Body of pancreas (tissue), 4 donors: ENCODE results near the gene GAB2.

Source experiments
- CTCF ChIP-seq, 7 experiments: fragments of 450-650 bp in 4 of 7; fragments of 200-600 bp in 3 of 7; sonication (generic) in 3 of 7; IDR thresholded peaks; one replicate each; pipeline ENCODE4 v1.5.1; 2016 to 2019; ENCODE audit warnings: antibody characterized with exemption in 7 of 7
- POLR2A ChIP-seq, 3 donors: fragments of 450-650 bp; IDR thresholded peaks; one replicate each; pipeline ENCODE4 v1.6.1; 2016; ENCODE audit warnings: antibody characterized with exemption in 3 of 3, mild to moderate bottlenecking in 2 of 3

DNA sequence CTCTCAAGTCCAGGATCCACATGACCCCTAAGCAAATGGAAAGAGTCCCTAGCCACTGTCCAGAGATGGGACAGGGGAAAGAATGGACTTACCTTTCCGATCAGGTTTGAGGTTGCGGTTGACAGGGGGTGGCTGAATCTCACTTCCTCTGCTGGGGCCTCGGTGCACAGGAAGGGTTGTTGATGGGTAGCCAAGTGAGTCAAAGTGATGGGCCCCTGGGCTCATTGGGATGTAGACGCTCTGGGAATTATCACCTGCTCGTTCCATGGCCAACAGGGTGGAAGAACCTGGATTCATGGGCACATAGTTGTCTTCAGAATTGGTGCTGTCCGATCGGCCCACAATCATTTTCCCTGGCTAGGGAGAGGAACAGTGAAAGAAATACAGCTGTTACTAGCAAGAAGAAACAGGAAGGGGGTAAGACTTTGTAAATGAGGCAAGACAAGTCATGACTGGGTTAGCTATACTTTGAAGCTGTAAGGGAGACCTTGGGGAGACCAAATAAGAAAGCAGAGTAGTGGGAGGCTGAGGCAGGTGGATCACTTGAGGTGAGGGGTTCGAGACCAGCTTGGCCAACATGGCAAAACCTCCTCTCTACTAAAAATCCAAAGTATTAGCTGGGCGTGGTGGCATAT is 194.2 kb downstream of the GAB2 start:
- TF ChIP-seq CTCF (IDR thresholded peaks at IDR 0.05): no peak
- no peak for TF ChIP-seq POLR2A (IDR thresholded peaks at IDR 0.05)
